Stimulated activated naive CD8-positive, alpha-beta T cell treated with anti-CD3 and anti-CD28 coated beads, Interleukin-15, Interleukin-2, amounts not matched to agents 100 U/mL and 50 U/mL, for 24 hours (primary cell): ENCODE data around the gene ACBD6.

ENCODE experiments used
- ATAC-seq: fragments of 150-1000 bp; cut with Tn5 transposase; one replicate; pipeline ENCODE4 v1.10.0; 2021
- DNase-seq: peaks from one replicate; pipeline ENCODE4 v3.0.0; 2021

The ACBD6 gene

GRCh38 chr1:180270530-180271271 is 231.7 kb downstream of the ACBD6 start:
- DNase-seq: no peak
- no peak for ATAC-seq

GRCh38 chr1:180269645-180270529 is 232.5 kb downstream of the ACBD6 start:
- ATAC-seq: no peak

GRCh38 chr1:180268556-180269075 is 233.8 kb downstream of the ACBD6 start:
- ATAC-seq (no peak), DNase-seq (no peak)

More at GRCh38 chr1:180269645-180270529, 232.5 kb downstream of the ACBD6 start:
- no peak for DNase-seq

GRCh38 chr1:180267761-180268555 is 234.4 kb downstream of the ACBD6 start:
- DNase-seq (no peak), ATAC-seq (no peak)

DNA sequence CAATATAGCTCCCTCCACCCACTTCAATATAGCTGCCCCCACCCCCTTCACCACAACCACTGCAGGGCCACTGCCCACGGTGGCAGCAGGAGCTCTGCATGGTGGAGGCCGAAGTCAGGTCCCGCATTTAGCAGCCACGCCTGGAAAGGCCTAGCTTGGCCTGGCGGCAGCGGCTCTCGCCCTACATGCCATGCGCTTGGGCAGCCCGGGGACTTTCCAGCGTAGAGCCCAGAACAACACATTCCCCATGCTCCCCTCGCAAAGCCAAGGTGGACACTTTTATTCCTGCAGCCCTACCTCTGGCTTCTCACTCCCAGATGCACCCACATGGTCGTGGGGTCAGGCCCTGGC is 235.2 kb downstream of the ACBD6 start:
- no peak for DNase-seq

DNA sequence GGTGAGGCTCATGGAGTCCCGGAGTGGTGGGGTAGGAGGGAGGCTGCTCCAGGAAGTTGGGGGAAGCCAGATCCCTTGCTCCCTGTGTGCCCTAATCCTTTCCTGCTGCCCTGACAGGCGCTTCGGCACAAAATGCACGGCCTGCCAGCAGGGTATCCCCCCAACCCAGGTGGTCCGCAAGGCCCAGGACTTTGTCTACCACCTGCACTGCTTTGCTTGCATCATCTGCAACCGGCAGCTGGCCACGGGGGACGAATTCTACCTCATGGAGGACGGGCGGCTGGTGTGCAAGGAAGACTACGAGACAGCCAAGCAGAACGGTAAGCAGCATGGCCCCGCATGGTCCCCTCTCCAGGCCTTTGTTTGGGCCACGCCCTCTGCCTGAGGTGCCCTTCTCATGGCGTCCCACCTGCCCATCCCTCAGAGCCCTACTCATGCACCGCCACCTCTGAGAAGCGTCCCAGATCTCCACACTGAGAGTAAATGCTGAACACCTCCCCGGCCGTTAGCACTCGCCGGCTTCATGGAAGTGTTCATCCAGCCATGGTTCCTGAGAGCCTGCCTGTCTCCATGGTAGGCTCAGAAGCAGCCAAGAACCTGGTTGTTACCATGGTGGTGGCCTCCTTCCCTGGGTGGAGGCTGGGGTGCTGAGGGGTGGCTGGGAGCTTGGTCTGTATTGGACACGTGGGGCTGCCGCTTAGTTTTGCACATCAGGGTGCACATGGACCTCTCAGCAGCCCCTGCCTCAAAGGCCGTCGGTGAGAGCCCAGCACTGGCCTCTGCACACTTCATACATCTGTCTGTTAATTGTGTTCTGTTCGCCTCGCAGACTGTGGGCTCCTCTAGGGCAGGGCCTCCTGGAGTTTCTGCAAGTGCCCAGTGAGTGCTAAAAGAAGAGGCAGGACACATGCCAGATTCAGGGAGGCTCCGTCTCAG is 235.8 kb downstream of the ACBD6 start:
- DNase-seq (no peak), ATAC-seq (no peak)

More for the DNA sequence above, 235.2 kb downstream of the ACBD6 start:
- ATAC-seq: no peak

DNA sequence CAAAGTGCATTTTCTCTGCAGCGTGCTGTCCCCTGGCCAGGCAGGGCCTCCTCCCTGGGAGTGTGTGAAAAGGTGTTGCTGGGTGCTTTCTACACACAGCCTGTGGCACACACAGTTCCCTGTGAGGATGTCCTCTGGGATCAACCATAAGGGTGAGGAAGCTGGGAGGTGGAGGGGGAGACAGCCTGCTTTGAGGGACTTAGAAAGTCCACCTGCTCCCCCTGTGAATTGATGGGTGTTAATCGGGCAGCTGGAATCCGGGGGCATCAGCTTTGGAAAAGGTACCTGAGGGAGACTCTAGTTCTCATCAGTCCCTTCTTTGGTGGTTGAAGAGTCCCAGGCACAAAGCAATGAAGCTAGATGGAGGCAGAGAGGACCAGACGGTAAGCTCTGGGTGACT is 236.5 kb downstream of the ACBD6 start:
- DNase-seq (no peak), ATAC-seq (no peak)

- DNase-seq: no peak
- no peak for ATAC-seq
Observed at GRCh38 chr1:180265201-180265600, 237.2 kb downstream of the ACBD6 start.

GRCh38 chr1:180264595-180264994 is 237.8 kb downstream of the ACBD6 start:
- no peak for DNase-seq

GRCh38 chr1:180262628-180263488 is 239.5 kb downstream of the ACBD6 start:
- DNase-seq (no peak), ATAC-seq (no peak)

More at GRCh38 chr1:180264595-180264994, 237.8 kb downstream of the ACBD6 start:
- ATAC-seq: no peak

DNA sequence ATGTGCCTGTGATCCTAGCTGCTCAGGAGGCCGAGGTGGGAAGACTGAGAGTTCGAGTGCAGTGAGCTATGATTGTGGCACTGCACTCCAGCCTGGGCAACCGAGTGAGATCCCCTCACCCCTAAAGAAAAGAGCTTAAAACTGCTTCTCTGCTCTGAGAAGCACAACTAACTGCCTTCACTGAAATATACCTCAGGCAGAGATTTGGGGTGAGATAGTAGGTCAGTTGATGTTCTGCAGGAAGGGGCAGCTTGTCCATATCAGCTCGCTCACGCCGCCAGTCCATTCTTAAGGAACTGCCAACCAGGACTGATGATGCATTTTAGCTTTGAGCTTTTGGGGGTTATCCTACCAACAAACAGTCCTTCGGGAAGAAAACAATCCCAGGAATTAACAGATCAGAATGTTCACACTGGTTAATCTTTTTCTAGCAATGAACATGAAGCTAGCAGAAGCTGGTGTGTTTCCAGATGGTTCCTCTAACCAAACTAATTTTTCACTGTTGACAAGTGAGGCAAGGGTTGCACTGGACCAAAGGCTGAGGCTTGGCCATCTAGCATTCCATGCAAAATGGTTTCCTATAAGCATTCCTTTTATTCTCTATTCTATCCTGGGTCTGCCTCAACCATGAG is 240.7 kb downstream of the ACBD6 start:
- no peak for DNase-seq

DNA sequence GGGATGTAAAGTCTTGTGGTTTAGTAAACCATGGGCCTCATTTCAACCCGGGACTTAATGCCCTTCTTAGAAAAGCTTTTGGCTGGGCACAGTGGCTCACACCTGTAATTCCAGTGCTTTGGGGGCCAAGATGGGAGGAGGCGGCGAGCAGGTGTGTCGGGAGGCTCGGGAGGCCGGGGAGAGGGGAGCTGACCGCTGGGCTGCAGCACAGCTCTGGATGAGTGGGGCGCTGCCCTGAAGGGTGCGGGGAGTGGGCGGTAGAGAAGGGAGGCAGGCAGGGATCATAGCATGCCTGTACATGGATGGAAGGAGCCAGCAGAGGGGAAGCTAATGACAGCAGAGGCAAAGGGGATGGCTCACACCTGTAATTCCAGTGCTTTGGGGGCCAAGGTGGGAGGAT is 241.3 kb downstream of the ACBD6 start:
- ATAC-seq: no peak
- no peak for DNase-seq

More for the DNA sequence above, 240.7 kb downstream of the ACBD6 start:
- no peak for ATAC-seq

GRCh38 chr1:180260541-180260940 is 241.8 kb downstream of the ACBD6 start:
- ATAC-seq: no peak
- DNase-seq: no peak

- DNase-seq (no peak), ATAC-seq (no peak)
Observed at GRCh38 chr1:180259431-180260338, 242.7 kb downstream of the ACBD6 start.

GRCh38 chr1:180258935-180259334 is 243.4 kb downstream of the ACBD6 start:
- DNase-seq (no peak), ATAC-seq (no peak)

DNA sequence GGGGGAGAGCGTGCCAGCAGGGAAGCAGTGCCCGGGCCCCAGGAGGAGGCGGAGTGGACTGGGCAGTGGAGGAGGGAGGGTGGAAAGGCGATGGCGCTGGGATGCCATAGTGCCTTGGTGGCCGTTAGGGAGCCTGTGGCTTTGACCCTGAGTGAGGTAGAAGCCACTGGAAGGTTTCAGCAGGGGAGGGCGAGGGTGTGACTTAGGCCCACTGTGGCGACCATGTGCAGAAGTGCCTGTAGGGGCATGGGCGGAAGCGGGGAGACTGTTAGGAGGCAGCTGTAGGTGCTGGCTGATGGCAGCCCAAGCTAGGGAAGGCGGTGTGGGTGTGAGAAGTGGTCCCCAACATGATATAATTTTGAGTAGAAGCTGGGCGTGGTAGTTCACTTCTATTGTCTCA is 244.1 kb downstream of the ACBD6 start:
- no peak for ATAC-seq

GRCh38 chr1:180257486-180257885 is 244.9 kb downstream of the ACBD6 start:
- ATAC-seq: no peak
- no peak for DNase-seq

More for the DNA sequence above, 244.1 kb downstream of the ACBD6 start:
- no peak for DNase-seq

DNA sequence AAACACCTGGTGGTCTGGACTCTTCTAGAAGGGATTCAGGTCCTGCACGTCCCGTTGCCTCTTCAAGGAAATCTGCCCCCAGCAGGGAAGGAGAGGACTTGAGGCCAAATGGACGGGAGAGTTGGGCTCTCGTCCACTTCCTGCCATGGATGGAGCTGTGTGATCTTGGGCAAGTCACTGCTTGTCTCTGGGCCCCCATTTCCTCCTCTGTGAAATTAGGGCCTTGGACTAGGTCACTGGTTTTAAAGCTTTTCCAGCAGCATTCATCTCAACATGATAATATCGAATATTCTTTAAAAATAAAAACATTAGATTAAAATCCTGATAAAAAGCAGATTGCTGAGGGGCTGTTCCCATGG is 245.4 kb downstream of the ACBD6 start:
- no peak for ATAC-seq

More for the DNA sequence above, 245.4 kb downstream of the ACBD6 start:
- no peak for DNase-seq
